ENCODE measurements around the gene SUSD4.

The SUSD4 gene

GRCh38 chr1:223207293-223208066 is 156.5 kb downstream of the SUSD4 start:
- DNase-seq = no peak

DNA sequence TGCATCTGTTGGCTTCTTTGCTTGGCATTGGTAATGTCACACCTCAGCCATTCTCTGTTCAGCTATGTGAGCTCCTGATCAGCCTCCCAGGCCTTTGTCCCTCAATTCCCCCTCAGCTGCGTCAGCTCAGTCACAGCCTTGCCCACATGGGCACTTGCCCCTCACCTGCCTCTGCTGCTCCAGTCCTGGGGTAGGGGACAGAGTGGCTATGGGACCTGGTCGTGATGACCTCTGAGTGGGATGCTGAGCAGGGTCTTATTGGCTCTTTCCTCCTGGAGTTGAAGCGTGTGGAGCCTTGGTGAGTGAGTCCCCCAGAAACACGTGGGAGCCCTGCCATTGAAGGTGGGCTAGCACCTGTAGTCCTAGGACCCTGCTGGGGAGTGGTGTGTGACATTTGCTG is 159.6 kb downstream of the SUSD4 start:
- no peak for DNase-seq

DNA sequence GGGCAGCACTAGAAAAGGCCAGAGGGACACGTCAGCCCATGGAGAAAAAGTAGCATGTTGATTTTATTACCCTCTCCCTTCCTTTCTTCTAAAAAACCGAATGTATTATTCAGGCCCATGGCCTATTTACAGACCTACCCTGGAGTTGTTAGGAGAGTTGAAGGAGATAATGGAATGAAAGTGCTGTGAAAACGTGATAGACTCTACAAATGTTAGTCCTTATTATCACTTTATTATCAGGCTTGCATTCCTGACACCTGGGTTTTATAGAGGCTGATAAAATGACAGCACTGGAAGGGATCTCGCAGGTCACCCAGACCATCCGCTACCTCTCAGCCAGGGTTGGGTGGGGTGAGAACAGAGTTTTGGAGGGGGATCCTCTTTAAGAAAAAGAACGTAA is 160.3 kb downstream of the SUSD4 start:
- DNase-seq = no peak

- no peak for DNase-seq
These were observed 161.0 kb downstream of the SUSD4 start for GRCh38 chr1:223203034-223203408.

- DNase-seq = no peak
These were observed 161.5 kb downstream of the SUSD4 start for GRCh38 chr1:223202376-223203033.

DNA sequence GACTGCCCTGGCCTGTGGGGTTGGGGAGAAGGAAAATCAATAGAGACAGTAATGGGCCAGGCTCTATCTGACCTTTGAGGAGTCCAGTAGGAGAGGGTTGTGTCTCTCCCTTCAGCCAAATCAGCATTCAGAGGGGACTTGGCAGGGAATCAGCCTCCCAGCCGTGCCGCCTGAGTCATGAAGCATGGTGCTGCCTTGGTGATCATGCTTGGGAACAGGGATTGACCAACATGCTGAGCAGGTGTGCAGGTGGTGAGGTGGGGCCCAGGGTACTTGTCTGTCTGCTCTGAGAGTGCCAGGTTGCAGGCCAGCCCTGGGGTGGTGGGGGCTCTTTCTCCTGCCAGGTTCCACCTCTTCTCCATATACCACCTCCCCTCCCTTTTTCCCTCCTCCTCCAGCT is 162.0 kb downstream of the SUSD4 start:
- no peak for DNase-seq

GRCh38 chr1:223200903-223201302 is 163.1 kb downstream of the SUSD4 start:
- no peak for DNase-seq

DNA sequence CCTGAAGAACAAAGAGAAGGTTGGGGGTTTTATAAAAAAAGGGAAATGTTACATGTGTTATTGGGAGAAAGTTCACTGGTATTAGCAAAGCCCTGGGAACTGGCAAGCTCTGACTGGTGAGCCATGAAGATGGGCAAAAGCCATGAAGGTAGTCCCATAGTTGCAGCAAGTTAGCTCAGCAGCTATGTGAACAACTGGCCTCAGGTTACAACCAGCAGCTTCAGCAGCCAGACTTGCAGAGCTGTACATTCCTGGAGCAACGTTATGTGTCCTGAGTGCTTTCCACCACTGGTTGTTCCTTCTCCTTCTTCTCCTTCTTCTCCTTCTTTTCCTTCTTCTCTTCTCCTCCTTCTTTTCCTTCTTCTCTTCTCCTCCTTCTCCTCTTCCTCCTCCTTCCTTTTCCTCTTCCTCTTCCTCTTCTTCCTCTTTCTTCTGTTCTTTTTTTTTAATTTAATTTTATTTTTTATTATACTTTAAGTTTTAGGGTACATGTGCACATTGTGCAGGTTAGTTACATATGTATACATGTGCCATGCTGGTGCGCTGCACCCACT is 164.8 kb downstream of the SUSD4 start:
- DNase-seq = no peak

DNA sequence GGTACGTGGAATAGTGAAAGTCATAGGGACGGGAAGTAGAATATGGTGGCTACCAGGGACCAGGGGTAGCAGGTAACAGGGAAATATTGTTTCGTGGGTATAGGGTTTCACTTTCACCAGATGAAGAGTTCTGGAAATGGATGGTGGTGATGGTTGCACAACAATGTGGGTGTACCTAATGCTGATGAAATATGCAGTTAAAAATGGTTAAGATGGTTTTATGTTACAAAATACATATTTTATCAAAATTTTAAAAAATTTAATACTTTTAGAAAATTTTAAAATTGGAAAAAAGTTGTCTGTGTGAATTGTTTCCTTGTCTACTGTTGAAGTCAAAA is 165.4 kb downstream of the SUSD4 start:
- DNase-seq = no peak

GRCh38 chr1:223197923-223198627 is 165.9 kb downstream of the SUSD4 start:
- DNase-seq = no peak

DNA sequence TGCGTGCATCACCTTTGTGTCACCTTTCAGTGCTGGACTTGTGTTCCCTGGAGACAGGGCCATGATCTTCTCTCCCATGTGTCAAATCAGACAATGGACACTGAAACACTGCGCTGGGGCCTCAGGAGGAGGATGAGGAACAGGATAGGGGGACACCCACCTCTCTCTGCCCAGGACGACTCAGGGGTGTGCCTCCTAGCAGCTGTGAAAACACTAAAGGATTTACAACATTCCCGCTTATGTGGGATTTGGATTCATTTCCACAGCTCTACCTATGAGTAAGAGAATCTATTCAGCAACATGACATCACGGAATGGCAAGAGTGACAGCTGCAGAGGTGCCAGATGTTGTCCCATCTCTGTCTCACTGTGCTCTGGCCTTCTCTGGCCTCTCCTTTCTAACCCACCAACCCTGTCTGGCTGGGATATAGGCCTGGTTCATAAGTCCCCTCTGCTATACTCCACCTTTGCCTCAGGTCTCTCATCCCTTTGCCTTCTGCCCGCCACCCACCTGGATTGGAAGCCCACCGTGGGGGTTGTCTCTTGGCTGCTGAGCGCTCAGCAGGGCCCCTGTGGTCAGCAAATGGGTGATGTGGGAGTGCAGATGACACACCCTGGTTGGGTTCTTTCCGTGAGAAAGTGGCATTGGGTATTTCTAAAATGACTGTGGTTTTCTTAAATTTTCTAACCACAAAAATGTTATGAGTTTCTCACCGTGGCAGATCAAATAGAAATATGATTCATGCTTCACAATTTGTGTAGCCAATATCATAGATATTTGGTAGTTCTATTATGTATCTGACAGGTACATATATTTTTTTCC is 173.9 kb downstream of the SUSD4 start:
- DNase-seq = peak in 3 of 4 experiments; percentile 12 to 47 (median 13)

- no peak for DNase-seq
These were observed 174.5 kb downstream of the SUSD4 start for GRCh38 chr1:223189525-223189902.

DNA sequence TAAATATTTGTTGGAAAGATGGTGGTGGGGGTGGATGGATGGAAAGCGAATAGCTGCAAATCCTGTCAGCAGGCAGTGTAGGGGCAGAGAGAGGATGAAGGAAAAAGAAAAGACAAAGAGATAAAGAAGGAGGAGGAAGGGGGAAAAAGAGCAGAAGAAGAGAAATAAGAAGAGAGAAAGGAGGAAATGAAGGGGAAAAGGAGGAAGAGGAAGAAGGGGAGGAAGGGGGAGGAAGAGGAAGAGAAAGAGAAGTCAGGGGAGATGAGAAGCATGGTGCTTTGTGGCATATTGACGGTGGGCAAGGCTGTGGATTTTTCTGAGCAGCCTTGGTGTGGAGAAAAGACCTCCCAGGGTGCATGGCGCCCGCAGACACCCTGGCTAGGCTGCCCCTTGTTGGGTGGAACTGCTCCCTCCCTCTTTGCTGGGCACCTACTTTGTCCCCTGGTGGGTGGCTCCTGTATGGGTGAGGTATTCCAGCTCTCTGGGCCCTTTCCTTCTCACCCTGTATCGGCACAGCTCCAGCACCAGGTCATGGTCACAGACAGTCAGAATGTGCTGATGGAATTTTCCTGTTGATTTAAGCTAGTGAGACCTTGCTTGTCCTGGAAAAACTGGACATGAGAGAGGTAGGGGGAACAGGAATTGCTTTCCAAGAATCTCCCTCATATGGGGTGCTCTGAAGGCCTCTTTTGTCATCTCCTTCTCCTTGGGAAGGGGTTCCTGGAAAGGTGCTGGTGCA is 175.2 kb downstream of the SUSD4 start:
- DNase-seq = no peak

DNA sequence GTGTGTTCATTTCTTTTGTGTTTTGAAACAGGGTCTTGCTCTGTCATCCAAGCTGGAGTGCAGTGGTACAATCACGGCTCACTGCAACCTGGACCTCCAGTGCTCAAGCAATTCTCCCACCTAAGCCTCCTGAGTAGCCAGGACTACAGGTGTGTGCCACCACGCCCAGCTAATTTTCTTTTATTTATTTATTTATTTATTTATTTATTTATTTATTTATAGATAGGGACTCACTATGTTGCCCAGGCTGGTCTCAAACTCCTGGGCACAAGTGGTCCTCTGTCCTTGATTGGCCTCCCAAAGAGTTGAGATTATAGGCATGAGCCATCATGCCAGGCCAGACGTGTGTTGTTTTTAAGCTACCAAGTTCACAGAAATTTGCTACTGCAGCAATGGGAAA is 177.2 kb downstream of the SUSD4 start:
- no peak for DNase-seq

DNA sequence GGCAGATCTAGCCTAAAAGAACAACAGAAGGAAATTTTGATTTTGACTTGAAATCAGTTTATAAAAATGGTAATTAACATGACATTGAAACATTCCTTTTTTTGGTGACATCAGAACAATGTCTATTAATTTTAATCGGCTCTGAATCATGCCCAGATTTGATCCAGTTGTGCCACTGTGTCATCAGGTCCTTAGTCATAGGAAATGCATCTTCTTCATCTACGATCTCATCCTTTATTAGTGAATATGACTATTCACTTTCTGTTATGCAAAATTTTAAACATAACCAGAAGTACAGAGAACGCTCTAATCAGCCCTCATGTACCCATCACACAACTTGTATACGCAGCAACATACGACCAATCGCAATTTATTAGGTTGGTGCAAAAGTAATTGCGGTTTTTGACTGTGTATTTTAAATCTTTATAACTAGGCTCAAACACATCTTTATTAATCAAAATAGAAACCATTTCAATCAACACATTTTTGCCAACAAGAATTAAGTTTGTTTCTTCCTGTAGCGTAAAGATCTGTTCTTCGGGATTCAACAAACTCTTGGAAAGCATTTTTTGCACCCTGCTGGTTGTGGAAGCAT is 180.6 kb downstream of the SUSD4 start:
- no peak for DNase-seq

GRCh38 chr1:223180731-223181321 is 183.2 kb downstream of the SUSD4 start:
- no peak for DNase-seq

GRCh38 chr1:223179786-223180185 is 184.2 kb downstream of the SUSD4 start:
- no peak for DNase-seq

GRCh38 chr1:223179280-223179679 is 184.7 kb downstream of the SUSD4 start:
- no peak for DNase-seq

GRCh38 chr1:223177681-223178080 is 186.3 kb downstream of the SUSD4 start:
- DNase-seq = no peak

- DNase-seq = no peak
These were observed 187.5 kb downstream of the SUSD4 start for GRCh38 chr1:223176437-223176836.

- DNase-seq = no peak
These were observed 188.3 kb downstream of the SUSD4 start for GRCh38 chr1:223175633-223176032.
